Measurements from ENCODE around the gene FRMD4A. TPM values are rescaled to one million over a fixed set of nuclear protein-coding genes. Genes with fewer than 3 reads are reported as not detected.

Gene FRMD4A
- total and polyA plus RNA-seq, 2 of the 4 experiments (the other 2 are of a cell fraction) = 30.3 to 68.8 TPM

DNA sequence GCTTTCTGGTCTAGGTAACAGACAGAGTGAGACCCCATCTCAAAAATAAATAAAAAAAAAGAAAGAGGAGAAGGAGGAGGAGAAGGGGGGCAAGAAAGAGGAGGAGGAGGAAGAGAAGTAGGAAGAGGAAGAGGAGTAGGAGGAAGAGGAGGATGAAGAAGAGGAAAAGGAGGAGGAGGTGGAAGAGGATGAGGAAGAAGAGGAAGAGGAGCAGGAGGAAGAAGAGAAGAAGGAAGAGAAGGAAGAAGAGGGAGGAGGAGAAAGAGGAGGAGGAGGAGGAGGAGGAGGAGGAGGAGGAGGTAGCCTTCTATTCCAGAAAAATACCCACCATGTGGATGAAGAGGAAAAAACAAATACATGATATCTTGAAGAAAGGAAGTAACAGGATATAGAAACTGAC is 172.1 kb downstream of the FRMD4A start:
- in situ Hi-C loops (cut with MboI; ENCODE audit: low sequenced_read_pairs) (no loop called here), intact Hi-C loops (cut with micrococcal nuclease) (no loop called here), dilution Hi-C loops (cut with HindIII; ENCODE audit: low sequenced_read_pairs, unreplicated experiment) (no loop called here)
- Histone ChIP-seq H2BK20ac (ENCODE audit: low read depth, low read length) (no peak overlapping the region), H2AK9ac (replicated peaks; ENCODE audit: low read depth, low read length, poor library complexity) (no peak overlapping the region), H4K8ac (ENCODE audit: low read depth in 2 of 2, low read length in 2 of 2) (no peak overlapping the region), H4K91ac (ENCODE audit: insufficient read depth, low read depth, low read length) (no peak overlapping the region), H2AK5ac (ENCODE audit: low read depth, low read length) (no peak overlapping the region), H3K9me3 (ENCODE audit: control insufficient read depth, insufficient read depth, low read length) (peaks cover 2% of the 10 kb centered on the region; the same call in 1 of the 2 replicates), H3K23ac (ENCODE audit: low read depth, low read length) (no peak overlapping the region), H2BK15ac (ENCODE audit: low read depth, low read length) (no peak overlapping the region), H4K5ac (ENCODE audit: low read depth, low read length) (no peak overlapping the region), H3K14ac (replicated peaks; ENCODE audit: low read depth, low read length) (no peak overlapping the region), H3K27me3 (ENCODE audit: control insufficient read depth, insufficient read depth, low read length) (peaks cover 28% of the 10 kb centered on the region), H3K4me3 (ENCODE audit: insufficient read depth, low read depth, low read length) (no peak overlapping the region), H3K56ac (ENCODE audit: extremely low read depth, insufficient read depth, low read length) (no peak overlapping the region), H3K18ac (ENCODE audit: low read depth, low read length) (no peak overlapping the region), H2AFZ (replicated peaks; ENCODE audit: low read length, poor library complexity) (no peak overlapping the region), H3K36me3 (ENCODE audit: control insufficient read depth, insufficient read depth, low read length) (no peaks in the 10 kb centered on the region), H3K79me1 (ENCODE audit: low read depth in 1 of 2, low read length in 2 of 2) (no peaks in the 10 kb centered on the region), H2BK5ac (ENCODE audit: low read depth, low read length, poor library complexity, severe bottlenecking) (no peak overlapping the region), H3K4me1 (ENCODE audit: control insufficient read depth, insufficient read depth, low read length) (peaks cover 4% of the 10 kb centered on the region), H3K4me2 (ENCODE audit: low read depth, low read length) (no peak overlapping the region), H2BK120ac (ENCODE audit: low read depth, low read length) (no peak overlapping the region), H3K4ac (ENCODE audit: low read depth, low read length) (no peak overlapping the region), H3K9me1 (ENCODE audit: insufficient read depth, low read length) (no peaks in the 10 kb centered on the region; the same call in 1 of the 2 replicates), H4K20me1 (ENCODE audit: insufficient read depth, low read length) (no peaks in the 10 kb centered on the region), H3K9ac (ENCODE audit: low read depth, low read length) (no peak overlapping the region), H3K27ac (ENCODE audit: insufficient read depth, low read length) (no peak overlapping the region)
- CTCF ChIA-PET = no interaction called here
- BruUV-seq (replicated peaks) = no TSS peak
- DNase-seq = no peak
- no peak for ATAC-seq (ENCODE audit: low read depth)
- POLR2A ChIA-PET (ENCODE audit: unreplicated experiment) = interaction anchor here (0.7 kb wide), 1 partner anchor 15 kb away, joined by 3 read pairs; no protein-coding TSS in a partner anchor
- TF ChIP-seq MAFK (IDR thresholded peaks at IDR 0.05; ENCODE audit: low read depth, low read length) (no peak), NFE2L2 (IDR thresholded peaks at IDR 0.05; ENCODE audit: low read depth, low read length) (no peak), FOS (IDR thresholded peaks at IDR 0.05; ENCODE audit: low read depth, low read length) (no peak), RFX5 (IDR thresholded peaks at IDR 0.05; ENCODE audit: low read depth, low read length) (no peak), RCOR1 (IDR thresholded peaks at IDR 0.05; ENCODE audit: insufficient replicate concordance, low read length) (no peak), POLR2A (IDR thresholded peaks at IDR 0.05; ENCODE audit: low read depth, low read length) (no peak), BHLHE40 (IDR thresholded peaks at IDR 0.05; ENCODE audit: low read depth, low read length) (no peak), CEBPB (IDR thresholded peaks at IDR 0.05; ENCODE audit: low read depth, low read length) (no peak), MXI1 (IDR thresholded peaks at IDR 0.05; ENCODE audit: borderline replicate concordance, low read depth, low read length) (no peak), CHD1 (IDR thresholded peaks at IDR 0.05; ENCODE audit: low read depth, low read length) (no peak), SMC3 (IDR thresholded peaks at IDR 0.05; ENCODE audit: low read depth, low read length) (no peak)
- TF ChIP-seq, protein P1, sequence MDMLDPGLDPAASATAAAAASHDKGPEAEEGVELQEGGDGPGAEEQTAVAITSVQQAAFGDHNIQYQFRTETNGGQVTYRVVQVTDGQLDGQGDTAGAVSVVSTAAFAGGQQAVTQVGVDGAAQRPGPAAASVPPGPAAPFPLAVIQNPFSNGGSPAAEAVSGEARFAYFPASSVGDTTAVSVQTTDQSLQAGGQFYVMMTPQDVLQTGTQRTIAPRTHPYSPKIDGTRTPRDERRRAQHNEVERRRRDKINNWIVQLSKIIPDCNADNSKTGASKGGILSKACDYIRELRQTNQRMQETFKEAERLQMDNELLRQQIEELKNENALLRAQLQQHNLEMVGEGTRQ (IDR thresholded peaks at IDR 0.05; ENCODE audit: low read depth, low read length) = no peak
- TF ChIP-seq, protein P2, sequence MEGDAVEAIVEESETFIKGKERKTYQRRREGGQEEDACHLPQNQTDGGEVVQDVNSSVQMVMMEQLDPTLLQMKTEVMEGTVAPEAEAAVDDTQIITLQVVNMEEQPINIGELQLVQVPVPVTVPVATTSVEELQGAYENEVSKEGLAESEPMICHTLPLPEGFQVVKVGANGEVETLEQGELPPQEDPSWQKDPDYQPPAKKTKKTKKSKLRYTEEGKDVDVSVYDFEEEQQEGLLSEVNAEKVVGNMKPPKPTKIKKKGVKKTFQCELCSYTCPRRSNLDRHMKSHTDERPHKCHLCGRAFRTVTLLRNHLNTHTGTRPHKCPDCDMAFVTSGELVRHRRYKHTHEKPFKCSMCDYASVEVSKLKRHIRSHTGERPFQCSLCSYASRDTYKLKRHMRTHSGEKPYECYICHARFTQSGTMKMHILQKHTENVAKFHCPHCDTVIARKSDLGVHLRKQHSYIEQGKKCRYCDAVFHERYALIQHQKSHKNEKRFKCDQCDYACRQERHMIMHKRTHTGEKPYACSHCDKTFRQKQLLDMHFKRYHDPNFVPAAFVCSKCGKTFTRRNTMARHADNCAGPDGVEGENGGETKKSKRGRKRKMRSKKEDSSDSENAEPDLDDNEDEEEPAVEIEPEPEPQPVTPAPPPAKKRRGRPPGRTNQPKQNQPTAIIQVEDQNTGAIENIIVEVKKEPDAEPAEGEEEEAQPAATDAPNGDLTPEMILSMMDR (conservative IDR thresholded peaks at IDR 0.05; ENCODE audit: low read depth, low read length) = no peak
- TF ChIP-seq, protein P3, sequence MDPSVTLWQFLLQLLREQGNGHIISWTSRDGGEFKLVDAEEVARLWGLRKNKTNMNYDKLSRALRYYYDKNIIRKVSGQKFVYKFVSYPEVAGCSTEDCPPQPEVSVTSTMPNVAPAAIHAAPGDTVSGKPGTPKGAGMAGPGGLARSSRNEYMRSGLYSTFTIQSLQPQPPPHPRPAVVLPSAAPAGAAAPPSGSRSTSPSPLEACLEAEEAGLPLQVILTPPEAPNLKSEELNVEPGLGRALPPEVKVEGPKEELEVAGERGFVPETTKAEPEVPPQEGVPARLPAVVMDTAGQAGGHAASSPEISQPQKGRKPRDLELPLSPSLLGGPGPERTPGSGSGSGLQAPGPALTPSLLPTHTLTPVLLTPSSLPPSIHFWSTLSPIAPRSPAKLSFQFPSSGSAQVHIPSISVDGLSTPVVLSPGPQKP (IDR thresholded peaks at IDR 0.05; ENCODE audit: borderline replicate concordance, low read depth, low read length) = no peak

All from IMR-90 (cell line).